HG02973 (cell line): ENCODE data around the gene PLA2G15.

Source experiments
- ATAC-seq: cut with Tn5 transposase; IDR thresholded peaks from one replicate; pipeline ENCODE4 v1.9.1; 2021; ENCODE audit warnings: moderate library complexity; ENCODE audit not compliant: unreplicated experiment

PLA2G15 gene

GRCh38 chr16:68231384-68232136 is 13.6 kb upstream of the PLA2G15 start:
- ATAC-seq: no peak

- no peak for ATAC-seq
Observed at GRCh38 chr16:68232335-68232734, 12.8 kb upstream of the PLA2G15 start.

- no peak for ATAC-seq
Observed at GRCh38 chr16:68233085-68233834, 11.9 kb upstream of the PLA2G15 start.

GRCh38 chr16:68233835-68234187 is 11.4 kb upstream of the PLA2G15 start:
- no peak for ATAC-seq

- no peak for ATAC-seq
Observed at GRCh38 chr16:68234188-68235107, 10.7 kb upstream of the PLA2G15 start.

GRCh38 chr16:68235108-68235886 is 9.9 kb upstream of the PLA2G15 start:
- ATAC-seq: no peak

- ATAC-seq: no peak
Observed at GRCh38 chr16:68235887-68236136, 9.4 kb upstream of the PLA2G15 start, which contains the start of gene ESRP2. TSS of gene ESRP2 (minus strand) at chr16:68236127. CDS start at chr16:68236045, 82 bp downstream.

GRCh38 chr16:68236137-68236825 is 8.9 kb upstream of the PLA2G15 start:
- no peak for ATAC-seq

GRCh38 chr16:68236826-68237242 is 8.3 kb upstream of the PLA2G15 start:
- no peak for ATAC-seq

- peak; percentile 71 for ATAC-seq
Observed at GRCh38 chr16:68237243-68238028, 7.7 kb upstream of the PLA2G15 start.

- ATAC-seq: peak; percentile 23
Observed at GRCh38 chr16:68238029-68238345, 7.2 kb upstream of the PLA2G15 start.

GRCh38 chr16:68242085-68242484 is 3.1 kb upstream of the PLA2G15 start:
- no peak for ATAC-seq

- no peak for ATAC-seq
Observed at GRCh38 chr16:68242926-68243858, 2.0 kb upstream of the PLA2G15 start.

GRCh38 chr16:68244481-68244902 is 681 bp upstream of the PLA2G15 start:
- ATAC-seq: no peak

GRCh38 chr16:68246121-68246520 is 948 bp downstream of the PLA2G15 start:
- no peak for ATAC-seq

GRCh38 chr16:68246666-68247065 is 1.5 kb downstream of the PLA2G15 start:
- ATAC-seq: no peak

- no peak for ATAC-seq
Observed at GRCh38 chr16:68247400-68247799, 2.2 kb downstream of the PLA2G15 start.

- no peak for ATAC-seq
Observed at GRCh38 chr16:68247932-68248331, 2.8 kb downstream of the PLA2G15 start.
